ENCODE results near the gene STX1B.

Gene STX1B

DNA sequence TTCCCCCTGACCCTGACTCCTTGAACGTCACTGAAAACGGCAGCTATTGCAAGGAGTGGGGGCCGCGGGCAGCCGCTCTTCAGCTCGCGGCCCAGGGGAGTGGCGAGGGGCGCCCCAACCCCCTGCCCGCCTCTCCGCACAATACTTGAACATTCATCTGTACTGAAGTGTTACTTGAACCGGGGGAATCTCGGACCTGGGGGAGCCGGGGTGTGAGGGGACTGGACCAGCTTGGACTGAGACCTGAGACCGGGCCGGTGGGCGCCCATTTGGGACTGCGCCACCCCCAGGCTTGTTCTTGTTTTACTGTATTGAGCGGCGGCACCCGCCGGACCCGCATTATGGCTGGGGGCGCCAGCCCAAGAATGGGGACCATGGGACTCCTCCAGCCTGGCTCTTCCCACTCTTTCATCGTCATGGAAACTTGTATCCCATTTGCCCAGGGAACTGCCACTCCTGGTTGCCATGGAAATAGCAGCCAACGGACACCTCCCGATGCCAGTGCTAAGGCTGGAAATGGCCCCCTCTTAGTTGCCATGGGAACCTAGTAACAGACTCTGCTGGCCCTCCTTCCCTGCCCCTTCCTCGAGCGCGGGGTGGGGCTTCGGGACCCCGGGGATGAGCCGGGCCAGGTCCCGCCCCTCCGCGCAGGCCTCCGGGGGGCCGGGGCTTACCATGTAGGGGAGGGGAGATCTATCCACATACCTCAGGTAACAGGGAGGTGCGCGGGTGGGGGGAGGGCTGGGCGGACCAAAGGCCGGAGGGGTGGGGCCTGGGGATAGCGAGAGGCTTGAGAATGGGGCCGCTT lies 62.4 kb downstream of the STX1B start:
- Histone ChIP-seq H3F3A (ENCODE audit: insufficient read depth, low read length) (no peaks in the 10 kb centered on the region), H3K4me1 (ENCODE audit: insufficient read depth, low read length, severe bottlenecking) (peaks cover 16% of the 10 kb centered on the region), H3K27ac (ENCODE audit: low read depth, low read length, poor library complexity, severe bottlenecking) (no peak overlapping the region), H2AFZ (ENCODE audit: low read length) (no peak overlapping the region), H3K79me2 (ENCODE audit: insufficient read depth, low read length) (no peaks in the 10 kb centered on the region), H3K36me3 (ENCODE audit: insufficient read depth, low read length) (peaks cover 12% of the 10 kb centered on the region; the same call in 1 of the 2 replicates), H3K4me3 (ENCODE audit: low read depth, low read length, poor library complexity, severe bottlenecking) (peak overlapping the region; percentile 82), H4K20me1 (ENCODE audit: insufficient read depth, low read length) (no peaks in the 10 kb centered on the region), H3K27me3 (ENCODE audit: insufficient read depth, low read length) (no peaks in the 10 kb centered on the region), H3K9me2 (ENCODE audit: low read depth, low read length) (no peaks in the 10 kb centered on the region), H3K9ac (ENCODE audit: low read length) (peak overlapping the region; percentile 87; the same call in 1 of the 2 replicates), H3K4me2 (ENCODE audit: low read length) (peak overlapping the region; percentile 96), H3K9me3 (ENCODE audit: low read length) (no peaks in the 10 kb centered on the region)
- TF ChIP-seq, protein P1, sequence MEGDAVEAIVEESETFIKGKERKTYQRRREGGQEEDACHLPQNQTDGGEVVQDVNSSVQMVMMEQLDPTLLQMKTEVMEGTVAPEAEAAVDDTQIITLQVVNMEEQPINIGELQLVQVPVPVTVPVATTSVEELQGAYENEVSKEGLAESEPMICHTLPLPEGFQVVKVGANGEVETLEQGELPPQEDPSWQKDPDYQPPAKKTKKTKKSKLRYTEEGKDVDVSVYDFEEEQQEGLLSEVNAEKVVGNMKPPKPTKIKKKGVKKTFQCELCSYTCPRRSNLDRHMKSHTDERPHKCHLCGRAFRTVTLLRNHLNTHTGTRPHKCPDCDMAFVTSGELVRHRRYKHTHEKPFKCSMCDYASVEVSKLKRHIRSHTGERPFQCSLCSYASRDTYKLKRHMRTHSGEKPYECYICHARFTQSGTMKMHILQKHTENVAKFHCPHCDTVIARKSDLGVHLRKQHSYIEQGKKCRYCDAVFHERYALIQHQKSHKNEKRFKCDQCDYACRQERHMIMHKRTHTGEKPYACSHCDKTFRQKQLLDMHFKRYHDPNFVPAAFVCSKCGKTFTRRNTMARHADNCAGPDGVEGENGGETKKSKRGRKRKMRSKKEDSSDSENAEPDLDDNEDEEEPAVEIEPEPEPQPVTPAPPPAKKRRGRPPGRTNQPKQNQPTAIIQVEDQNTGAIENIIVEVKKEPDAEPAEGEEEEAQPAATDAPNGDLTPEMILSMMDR (IDR thresholded peaks at IDR 0.05; ENCODE audit: low read length), result no peak
- no peak for TF ChIP-seq EZH2 (IDR thresholded peaks at IDR 0.05; ENCODE audit: borderline replicate concordance, low read length)

DNA sequence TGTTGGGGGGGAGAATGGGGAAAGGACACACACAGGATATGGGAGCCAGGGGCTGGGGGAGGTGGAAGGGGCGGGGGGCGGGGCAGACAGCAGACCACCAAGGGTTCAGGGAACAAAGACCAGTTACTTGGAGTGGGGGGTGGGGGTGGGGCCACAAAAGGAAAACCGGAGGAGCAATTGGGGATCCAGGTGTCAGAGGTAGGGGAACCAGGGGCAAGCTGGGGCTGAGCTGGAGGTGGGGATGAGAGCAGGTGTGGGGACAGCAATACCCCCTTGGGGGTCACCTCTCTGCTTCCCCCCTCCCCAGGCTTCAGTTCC lies 62.9 kb downstream of the STX1B start:
- Histone ChIP-seq H3K4me3 (ENCODE audit: low read depth, low read length, poor library complexity, severe bottlenecking) (no peak overlapping the region), H3K4me2 (ENCODE audit: low read length) (no peak overlapping the region)

DNA sequence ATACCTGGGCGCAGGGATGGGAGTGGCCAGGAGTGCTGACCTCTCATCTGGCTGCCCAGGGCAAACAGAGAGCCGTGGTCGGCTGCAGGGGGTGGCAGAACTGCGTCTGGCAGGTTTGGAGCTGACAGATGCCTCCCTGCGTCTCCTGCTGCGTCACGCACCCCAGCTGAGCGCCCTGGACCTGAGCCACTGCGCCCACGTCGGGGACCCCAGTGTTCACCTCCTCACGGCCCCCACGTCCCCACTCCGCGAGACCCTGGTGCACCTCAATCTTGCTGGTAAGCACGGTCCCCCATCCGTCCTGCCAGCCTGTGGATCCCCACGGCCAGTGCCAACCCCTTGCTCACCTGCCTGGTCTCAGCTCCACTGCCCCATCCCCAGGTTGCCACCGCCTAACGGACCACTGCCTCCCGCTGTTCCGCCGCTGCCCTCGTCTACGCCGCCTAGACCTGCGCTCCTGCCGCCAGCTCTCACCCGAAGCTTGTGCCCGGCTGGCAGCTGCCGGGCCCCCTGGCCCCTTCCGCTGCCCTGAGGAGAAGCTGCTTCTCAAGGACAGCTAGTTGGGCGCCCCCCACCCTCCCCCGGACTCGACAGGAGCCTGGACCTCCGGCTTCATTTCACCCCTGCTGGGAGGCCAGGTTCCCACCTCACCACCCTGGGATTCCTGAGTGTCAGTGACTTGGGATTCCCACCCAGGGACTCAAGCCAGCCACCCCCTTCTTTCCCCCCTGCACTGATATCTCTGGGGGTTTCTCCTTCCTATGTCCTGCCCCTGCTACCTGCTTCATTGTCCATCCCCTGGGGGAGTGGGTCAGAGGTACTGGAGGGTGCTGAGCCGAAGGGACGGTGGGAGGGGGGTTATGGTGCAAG lies 63.5 kb downstream of the STX1B start:
- Histone ChIP-seq H4K20me1 (ENCODE audit: insufficient read depth, low read length) (no peaks in the 10 kb centered on the region), H3K4me2 (ENCODE audit: low read length) (no peak overlapping the region), H3K79me2 (ENCODE audit: insufficient read depth, low read length) (no peaks in the 10 kb centered on the region), H3K9ac (ENCODE audit: low read length) (no peak overlapping the region), H3K36me3 (ENCODE audit: insufficient read depth, low read length) (peaks cover 22% of the 10 kb centered on the region; the same call in 1 of the 2 replicates), H3K9me2 (ENCODE audit: low read depth, low read length) (no peaks in the 10 kb centered on the region), H3K27ac (ENCODE audit: low read depth, low read length, poor library complexity, severe bottlenecking) (no peak overlapping the region), H3K9me3 (ENCODE audit: low read length) (no peaks in the 10 kb centered on the region), H2AFZ (ENCODE audit: low read length) (no peak overlapping the region), H3K4me3 (ENCODE audit: low read depth, low read length, poor library complexity, severe bottlenecking) (no peak overlapping the region), H3K4me1 (ENCODE audit: insufficient read depth, low read length, severe bottlenecking) (peaks cover 21% of the 10 kb centered on the region), H3F3A (ENCODE audit: insufficient read depth, low read length) (no peaks in the 10 kb centered on the region), H3K27me3 (ENCODE audit: insufficient read depth, low read length) (no peaks in the 10 kb centered on the region)
- TF ChIP-seq, protein P1 (IDR thresholded peaks at IDR 0.05; ENCODE audit: low read length), result no peak
- TF ChIP-seq EZH2 (IDR thresholded peaks at IDR 0.05; ENCODE audit: borderline replicate concordance, low read length), result no peak

More for the DNA sequence above, 62.9 kb downstream of the STX1B start:
- Histone ChIP-seq H3K79me2 (ENCODE audit: insufficient read depth, low read length) (no peaks in the 10 kb centered on the region), H3K4me1 (ENCODE audit: insufficient read depth, low read length, severe bottlenecking) (peaks cover 16% of the 10 kb centered on the region), H3K9ac (ENCODE audit: low read length) (no peak overlapping the region), H3F3A (ENCODE audit: insufficient read depth, low read length) (no peaks in the 10 kb centered on the region), H3K27me3 (ENCODE audit: insufficient read depth, low read length) (no peaks in the 10 kb centered on the region), H3K36me3 (ENCODE audit: insufficient read depth, low read length) (peaks cover 17% of the 10 kb centered on the region; the same call in 1 of the 2 replicates), H4K20me1 (ENCODE audit: insufficient read depth, low read length) (no peaks in the 10 kb centered on the region), H3K27ac (ENCODE audit: low read depth, low read length, poor library complexity, severe bottlenecking) (no peak overlapping the region), H2AFZ (ENCODE audit: low read length) (no peak overlapping the region), H3K9me2 (ENCODE audit: low read depth, low read length) (no peaks in the 10 kb centered on the region), H3K9me3 (ENCODE audit: low read length) (no peaks in the 10 kb centered on the region)
- TF ChIP-seq, protein P1 (IDR thresholded peaks at IDR 0.05; ENCODE audit: low read length), result no peak
- TF ChIP-seq EZH2 (IDR thresholded peaks at IDR 0.05; ENCODE audit: borderline replicate concordance, low read length), result no peak
